RWPE1 (cell line): ENCODE measurements around the gene RETREG1.

Source experiments
- CTCF ChIA-PET: fragments of 350-600 bp; sonication (Branson Sonifier 250); formaldehyde crosslinking; extraction: SDS; loops from one replicate; lab custom pipeline; 2021; lab: Yijun Ruan, JAX
- POLR2A ChIA-PET: fragments of 400-600 bp; formaldehyde crosslinking; extraction: SDS; loops from one replicate; lab custom pipeline; 2020; ENCODE audit warnings: antibody characterized with exemption; ENCODE audit not compliant: low non-redundant PET; lab: Yijun Ruan, JAX
- DNase-seq: peaks from one replicate; pipeline ENCODE4 v3.0.0; 2012; ENCODE audit warnings: low spot score
- H3K27ac ChIP-seq: fragments of 450-650 bp; 2 replicates; pipeline ENCODE4 v1.5.1; 2017
- TF ChIP-seq, protein P1 (sequence below): fragments of 450-650 bp; conservative IDR thresholded peaks from 2 replicates; pipeline ENCODE4 v1.5.1; 2017; ENCODE audit warnings: low read depth, mild to moderate bottlenecking

Gene RETREG1

DNA sequence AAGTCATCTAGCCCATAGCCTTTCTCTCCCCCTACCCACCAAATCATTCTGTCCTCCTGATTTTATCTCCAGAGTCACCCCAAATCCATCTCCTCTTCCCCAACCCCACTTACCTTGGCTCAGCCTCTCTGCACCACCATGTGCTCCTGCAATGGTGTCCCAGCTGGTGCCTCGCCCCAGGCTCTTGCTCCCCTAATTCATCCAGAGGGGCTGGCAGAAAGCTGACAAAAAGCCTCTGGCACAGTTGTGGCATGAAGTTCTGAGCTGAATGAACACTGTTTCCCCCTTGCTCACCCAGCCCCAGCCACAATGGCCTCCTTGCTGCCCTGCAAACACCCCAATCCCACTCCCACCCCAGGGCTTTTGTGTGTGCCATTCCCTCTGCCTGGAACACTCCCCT is 10.2 kb downstream of the RETREG1 start:
- ChIA-PET POLR2A (no interaction called here), CTCF (interaction anchor here (0.6 kb wide), 1 partner anchor 154 kb away, joined by 3 read pairs; no protein-coding TSS in a partner anchor)
- TF ChIP-seq, protein P1, sequence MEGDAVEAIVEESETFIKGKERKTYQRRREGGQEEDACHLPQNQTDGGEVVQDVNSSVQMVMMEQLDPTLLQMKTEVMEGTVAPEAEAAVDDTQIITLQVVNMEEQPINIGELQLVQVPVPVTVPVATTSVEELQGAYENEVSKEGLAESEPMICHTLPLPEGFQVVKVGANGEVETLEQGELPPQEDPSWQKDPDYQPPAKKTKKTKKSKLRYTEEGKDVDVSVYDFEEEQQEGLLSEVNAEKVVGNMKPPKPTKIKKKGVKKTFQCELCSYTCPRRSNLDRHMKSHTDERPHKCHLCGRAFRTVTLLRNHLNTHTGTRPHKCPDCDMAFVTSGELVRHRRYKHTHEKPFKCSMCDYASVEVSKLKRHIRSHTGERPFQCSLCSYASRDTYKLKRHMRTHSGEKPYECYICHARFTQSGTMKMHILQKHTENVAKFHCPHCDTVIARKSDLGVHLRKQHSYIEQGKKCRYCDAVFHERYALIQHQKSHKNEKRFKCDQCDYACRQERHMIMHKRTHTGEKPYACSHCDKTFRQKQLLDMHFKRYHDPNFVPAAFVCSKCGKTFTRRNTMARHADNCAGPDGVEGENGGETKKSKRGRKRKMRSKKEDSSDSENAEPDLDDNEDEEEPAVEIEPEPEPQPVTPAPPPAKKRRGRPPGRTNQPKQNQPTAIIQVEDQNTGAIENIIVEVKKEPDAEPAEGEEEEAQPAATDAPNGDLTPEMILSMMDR, result no peak
- DNase-seq, result no peak
- H3K27ac ChIP-seq, result no peak overlapping the region

DNA sequence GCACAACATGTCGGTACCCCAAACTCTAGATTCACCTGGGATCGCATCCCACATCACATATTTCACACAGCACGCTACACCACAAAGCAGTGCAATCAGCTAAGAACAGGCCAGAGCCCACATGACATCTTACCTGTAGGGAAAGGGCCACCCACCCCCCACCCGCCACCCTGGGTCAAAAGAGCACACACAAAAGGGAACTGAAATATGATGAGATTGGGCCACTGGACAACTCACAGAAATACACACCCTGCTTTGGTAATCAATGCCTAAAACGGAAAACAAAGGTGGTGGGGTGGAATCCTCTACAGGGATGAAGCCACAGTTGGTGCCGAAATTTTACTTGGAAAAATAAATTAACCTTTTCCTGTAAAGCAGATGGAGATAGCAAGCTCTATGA is 13.1 kb downstream of the RETREG1 start:
- TF ChIP-seq, protein P1, result no peak
- no peak overlapping the region for H3K27ac ChIP-seq
- CTCF ChIA-PET, result interaction anchor here (0.5 kb wide), 1 partner anchor 172 kb away, joined by 4 read pairs; no protein-coding TSS in a partner anchor
- POLR2A ChIA-PET, result no interaction called here
- no peak for DNase-seq

DNA sequence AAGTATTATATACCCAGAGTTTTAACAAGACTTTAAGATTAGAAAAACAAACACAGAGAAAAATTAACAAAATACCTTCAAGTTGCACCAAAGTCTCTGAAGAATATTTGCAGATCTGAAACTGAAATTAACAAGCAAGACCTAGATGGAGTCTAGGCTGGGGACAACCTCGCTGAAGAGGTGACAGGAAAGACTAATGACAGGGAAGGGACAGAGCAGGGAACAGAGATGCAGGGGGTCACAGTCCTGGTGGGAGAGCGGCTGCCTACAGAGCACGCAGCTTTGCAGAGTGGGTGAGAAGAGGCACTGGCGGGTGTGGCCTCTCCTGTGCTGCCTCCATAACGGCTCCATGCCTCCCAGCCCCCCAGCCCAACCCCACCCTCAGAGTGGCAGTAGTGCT is 13.5 kb downstream of the RETREG1 start:
- H3K27ac ChIP-seq, result no peak overlapping the region
- ChIA-PET POLR2A (no interaction called here), CTCF (interaction anchor here (0.5 kb wide), 1 partner anchor 171 kb away, joined by 4 read pairs; no protein-coding TSS in a partner anchor)
- TF ChIP-seq, protein P1, result no peak
- no peak for DNase-seq

DNA sequence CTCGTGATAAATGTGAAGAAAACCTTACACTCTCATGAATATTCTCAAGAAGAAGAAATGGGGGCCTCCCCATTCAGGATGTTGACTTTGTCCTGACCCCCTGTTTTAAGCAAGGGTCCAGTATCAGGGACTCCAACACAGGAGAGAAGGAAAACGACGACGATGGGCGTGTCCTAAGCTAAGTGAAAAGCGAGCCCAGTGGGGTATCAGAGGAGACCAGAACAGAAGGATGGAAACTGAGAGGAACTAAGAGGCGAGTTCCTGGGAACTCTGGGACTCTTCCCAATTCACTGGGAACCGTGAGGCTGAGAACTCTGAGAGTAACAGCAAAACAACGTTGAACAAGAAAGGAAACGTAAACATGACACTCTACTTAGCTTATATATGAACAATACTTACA is 14.6 kb downstream of the RETREG1 start:
- ChIA-PET CTCF (no interaction called here), POLR2A (no interaction called here)
- DNase-seq, result no peak
- no peak overlapping the region for H3K27ac ChIP-seq
- TF ChIP-seq, protein P1, result no peak

DNA sequence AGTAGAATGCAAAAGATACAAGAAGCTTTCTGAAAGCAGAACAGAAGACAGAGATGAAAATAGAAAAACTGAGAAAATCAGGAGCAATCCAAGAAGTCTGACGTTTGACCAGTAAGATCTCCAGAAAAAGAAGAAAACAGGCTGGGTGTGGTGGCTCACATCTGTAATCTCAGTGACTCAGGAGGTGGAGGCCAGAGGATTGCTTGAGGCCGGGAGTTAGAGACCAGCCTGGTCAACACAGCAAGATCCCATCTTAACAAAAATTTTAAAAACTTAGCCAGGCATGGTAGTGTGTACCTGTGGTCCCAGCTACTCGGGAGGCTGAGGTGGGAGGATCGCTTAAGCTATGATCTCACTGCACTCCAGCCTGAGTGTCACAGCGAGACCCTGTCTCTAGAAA is 15.9 kb downstream of the RETREG1 start:
- no peak overlapping the region for H3K27ac ChIP-seq
- DNase-seq, result no peak
- TF ChIP-seq, protein P1, result no peak
- CTCF ChIA-PET, result interaction anchor here (0.7 kb wide), 1 partner anchor 80 kb away, joined by 4 read pairs; no protein-coding TSS in a partner anchor
- POLR2A ChIA-PET, result no interaction called here

DNA sequence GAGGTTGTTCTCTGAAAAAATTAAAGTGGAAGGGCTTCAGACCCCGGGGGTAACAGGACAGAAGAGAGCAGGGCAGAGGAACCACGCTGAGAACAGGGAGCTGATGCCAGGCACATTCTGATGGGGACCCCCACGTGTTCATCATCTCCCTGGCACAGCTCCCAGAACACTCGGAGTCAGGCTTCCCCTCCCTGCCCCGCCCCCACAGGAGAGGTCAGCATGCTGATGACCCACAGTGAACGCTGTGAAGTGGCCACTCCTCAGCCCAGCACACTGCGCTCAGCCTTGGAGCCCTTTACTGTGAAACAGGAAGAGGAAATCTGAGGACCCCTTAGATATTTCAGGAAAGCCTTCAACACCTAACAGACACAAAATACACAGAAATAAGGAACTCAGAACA is 16.4 kb downstream of the RETREG1 start:
- no peak overlapping the region for H3K27ac ChIP-seq
- CTCF ChIA-PET, result no interaction called here
- no peak for DNase-seq
- TF ChIP-seq, protein P1, result no peak
- POLR2A ChIA-PET, result no interaction called here
